OCI-LY1 (cell line): ENCODE measurements around the gene GGT5.

ENCODE experiments used
- H2AFZ ChIP-seq: fragments of 200-600 bp; sonication (generic), shearing (Covaris generic); 2 replicates; pipeline ENCODE4 v1.6.0; 2014; ENCODE audit warnings: antibody characterized with exemption, mild to moderate bottlenecking, low read length
- H3F3A ChIP-seq: fragments of 200-600 bp; sonication (generic), shearing (Covaris generic); 2 replicates; pipeline ENCODE4 v1.6.0; 2014; ENCODE audit warnings: mild to moderate bottlenecking, antibody characterized with exemption, low read length, moderate library complexity; ENCODE audit not compliant: insufficient read depth
- H3K27ac ChIP-seq: fragments of 200-600 bp; sonication (generic); 2 replicates; pipeline ENCODE4 v1.5.1; 2014; ENCODE audit warnings: low read length, mixed run types, mild to moderate bottlenecking, low read depth; ENCODE audit not compliant: poor library complexity, severe bottlenecking
- H3K27me3 ChIP-seq: fragments of 200-600 bp; sonication (generic); 2 replicates; pipeline ENCODE4 v1.6.0; 2014; ENCODE audit warnings: antibody characterized with exemption, mild to moderate bottlenecking, low read length, moderate library complexity; ENCODE audit not compliant: insufficient read depth
- H3K36me3 ChIP-seq: fragments of 200-600 bp; sonication (generic); 2 replicates; pipeline ENCODE4 v1.6.1; 2014; ENCODE audit warnings: mild to moderate bottlenecking, antibody characterized with exemption, low read length, moderate library complexity, mixed read lengths; ENCODE audit not compliant: insufficient read depth
- H3K4me1 ChIP-seq: fragments of 200-600 bp; sonication (generic); 2 replicates; pipeline ENCODE4 v1.5.1; 2014; ENCODE audit warnings: mild to moderate bottlenecking, low read length, moderate library complexity; ENCODE audit not compliant: insufficient read depth, severe bottlenecking
- H3K4me2 ChIP-seq: fragments of 200-600 bp; sonication (generic), shearing (Covaris generic); 2 replicates; pipeline ENCODE4 v1.6.1; 2014; ENCODE audit warnings: low read length
- H3K4me3 ChIP-seq: fragments of 200-600 bp; sonication (generic); 2 replicates; pipeline ENCODE4 v1.5.1; 2014; ENCODE audit warnings: low read length, low read depth, mild to moderate bottlenecking, mixed read lengths; ENCODE audit not compliant: poor library complexity, severe bottlenecking
- H3K79me2 ChIP-seq: fragments of 200-600 bp; shearing (Covaris generic); 2 replicates; pipeline ENCODE4 v1.6.1; 2016; ENCODE audit warnings: mixed run types, low read length, mixed read lengths; ENCODE audit not compliant: insufficient read depth
- H3K9ac ChIP-seq: fragments of 200-600 bp; sonication (generic), shearing (Covaris generic); 2 replicates; pipeline ENCODE4 v1.6.1; 2014; ENCODE audit warnings: mild to moderate bottlenecking, low read length, mixed read lengths
- H3K9me2 ChIP-seq: fragments of 200-600 bp; sonication (generic), shearing (Covaris generic); 2 replicates; pipeline ENCODE4 v1.6.1; 2014; ENCODE audit warnings: low read depth, mild to moderate bottlenecking, low read length, mixed read lengths
- H3K9me3 ChIP-seq: fragments of 200-600 bp; shearing (Covaris generic); 2 replicates; pipeline ENCODE4 v1.6.1; 2014; ENCODE audit warnings: low read length, mixed read lengths
- H4K20me1 ChIP-seq: fragments of 200-600 bp; sonication (generic), shearing (Covaris generic); 2 replicates; pipeline ENCODE4 v1.6.0; 2016; ENCODE audit warnings: mild to moderate bottlenecking, low read length; ENCODE audit not compliant: insufficient read depth
- EZH2 ChIP-seq: fragments of 200-600 bp; sonication (generic), shearing (Covaris generic); IDR thresholded peaks from 2 replicates; pipeline ENCODE4 v1.8.0; 2017; ENCODE audit warnings: borderline replicate concordance, mixed run types, mild to moderate bottlenecking, antibody characterized with exemption, low read length, moderate library complexity, mixed read lengths
- TF ChIP-seq, protein P1 (sequence below): fragments of 200-600 bp; sonication (generic), shearing (Covaris generic); IDR thresholded peaks from 2 replicates; pipeline ENCODE4 v1.5.1; 2017; ENCODE audit warnings: mild to moderate bottlenecking, antibody characterized with exemption, low read length, moderate library complexity, mixed read lengths

GGT5 gene

DNA sequence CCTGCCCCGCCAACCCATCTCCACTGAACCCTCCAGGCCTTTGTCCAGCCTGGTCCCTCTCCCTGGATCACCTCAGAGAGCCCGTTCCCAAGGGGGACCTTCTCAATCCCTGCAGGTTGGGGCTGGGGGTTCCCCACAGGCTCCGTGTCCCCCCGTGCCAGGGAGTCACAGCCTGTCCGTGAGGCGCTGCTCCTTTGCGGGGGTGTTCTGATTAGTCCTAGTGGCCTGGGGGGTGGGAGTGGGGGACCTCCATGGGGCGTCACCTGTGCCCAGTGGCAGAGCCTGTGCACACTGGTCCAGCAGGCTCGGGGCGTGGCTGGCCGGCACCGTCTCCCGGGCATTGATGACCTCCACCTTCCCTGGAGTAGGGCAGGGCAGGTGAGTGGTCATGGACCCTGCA lies 11.6 kb downstream of the GGT5 start:
- H3K27me3 ChIP-seq: no peaks in the 10 kb centered on the region
- H3F3A ChIP-seq: no peaks in the 10 kb centered on the region
- H3K9me2 ChIP-seq: no peaks in the 10 kb centered on the region
- H3K36me3 ChIP-seq: no peaks in the 10 kb centered on the region
- no peak overlapping the region for H3K9ac ChIP-seq
- H4K20me1 ChIP-seq: no peaks in the 10 kb centered on the region
- H2AFZ ChIP-seq: no peak overlapping the region
- no peak overlapping the region for H3K4me3 ChIP-seq
- H3K79me2 ChIP-seq: no peaks in the 10 kb centered on the region
- no peaks in the 10 kb centered on the region for H3K9me3 ChIP-seq
- H3K4me1 ChIP-seq: no peaks in the 10 kb centered on the region
- no peak overlapping the region for H3K4me2 ChIP-seq
- no peak overlapping the region for H3K27ac ChIP-seq
- TF ChIP-seq, protein P1, sequence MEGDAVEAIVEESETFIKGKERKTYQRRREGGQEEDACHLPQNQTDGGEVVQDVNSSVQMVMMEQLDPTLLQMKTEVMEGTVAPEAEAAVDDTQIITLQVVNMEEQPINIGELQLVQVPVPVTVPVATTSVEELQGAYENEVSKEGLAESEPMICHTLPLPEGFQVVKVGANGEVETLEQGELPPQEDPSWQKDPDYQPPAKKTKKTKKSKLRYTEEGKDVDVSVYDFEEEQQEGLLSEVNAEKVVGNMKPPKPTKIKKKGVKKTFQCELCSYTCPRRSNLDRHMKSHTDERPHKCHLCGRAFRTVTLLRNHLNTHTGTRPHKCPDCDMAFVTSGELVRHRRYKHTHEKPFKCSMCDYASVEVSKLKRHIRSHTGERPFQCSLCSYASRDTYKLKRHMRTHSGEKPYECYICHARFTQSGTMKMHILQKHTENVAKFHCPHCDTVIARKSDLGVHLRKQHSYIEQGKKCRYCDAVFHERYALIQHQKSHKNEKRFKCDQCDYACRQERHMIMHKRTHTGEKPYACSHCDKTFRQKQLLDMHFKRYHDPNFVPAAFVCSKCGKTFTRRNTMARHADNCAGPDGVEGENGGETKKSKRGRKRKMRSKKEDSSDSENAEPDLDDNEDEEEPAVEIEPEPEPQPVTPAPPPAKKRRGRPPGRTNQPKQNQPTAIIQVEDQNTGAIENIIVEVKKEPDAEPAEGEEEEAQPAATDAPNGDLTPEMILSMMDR: no peak
- no peak for TF ChIP-seq EZH2

DNA sequence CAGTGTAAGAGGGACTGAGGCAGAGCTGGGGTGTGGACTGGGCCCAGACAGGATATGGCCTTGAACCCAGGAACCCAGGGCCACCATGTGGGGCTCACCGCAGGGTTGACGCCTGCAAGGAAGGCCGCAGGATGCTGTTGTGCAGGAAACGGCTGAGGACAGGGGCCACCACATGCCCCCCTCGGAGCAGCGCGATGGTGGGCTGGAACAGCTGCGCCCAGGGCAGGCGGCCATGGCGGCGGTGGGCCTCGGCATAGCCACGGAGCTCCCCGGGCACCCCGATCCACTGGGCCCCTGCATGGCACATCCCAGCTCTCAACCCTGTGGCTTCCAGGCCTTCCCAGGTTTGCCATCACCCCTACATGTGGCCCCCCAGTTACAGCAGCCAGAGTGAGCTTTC lies 12.2 kb downstream of the GGT5 start:
- H3K36me3 ChIP-seq: no peaks in the 10 kb centered on the region
- H3K4me1 ChIP-seq: no peaks in the 10 kb centered on the region
- no peak overlapping the region for H2AFZ ChIP-seq
- H3K4me3 ChIP-seq: no peak overlapping the region
- H3K9me2 ChIP-seq: no peaks in the 10 kb centered on the region
- no peaks in the 10 kb centered on the region for H3K9me3 ChIP-seq
- H3F3A ChIP-seq: no peaks in the 10 kb centered on the region
- TF ChIP-seq EZH2: no peak
- TF ChIP-seq, protein P1: no peak
- no peaks in the 10 kb centered on the region for H3K27me3 ChIP-seq
- H3K27ac ChIP-seq: no peak overlapping the region
- H3K79me2 ChIP-seq: no peaks in the 10 kb centered on the region
- no peaks in the 10 kb centered on the region for H4K20me1 ChIP-seq
- H3K9ac ChIP-seq: no peak overlapping the region
- H3K4me2 ChIP-seq: no peak overlapping the region

DNA sequence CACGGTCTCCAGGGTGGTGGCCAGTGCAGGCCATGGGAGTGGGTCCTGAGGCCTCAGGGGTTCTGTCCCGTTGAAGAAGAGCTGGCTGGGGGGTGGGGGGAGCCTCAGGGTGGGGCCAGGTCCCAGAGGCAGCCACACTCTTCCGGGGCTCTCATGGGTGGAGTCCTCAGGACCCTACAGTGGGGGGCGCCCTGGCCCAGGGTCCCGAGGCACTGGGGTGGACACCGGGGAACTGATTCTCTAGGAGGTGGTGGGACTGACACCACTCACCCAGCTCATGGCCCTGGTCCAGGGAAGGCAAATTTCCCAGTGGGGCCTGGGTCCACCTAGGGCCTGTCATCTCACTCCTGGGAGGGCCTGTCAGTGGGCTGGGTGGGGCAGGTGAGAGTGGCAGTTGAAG lies 12.8 kb downstream of the GGT5 start:
- Histone ChIP-seq H3K9me2 (no peaks in the 10 kb centered on the region), H2AFZ (no peak overlapping the region), H4K20me1 (no peaks in the 10 kb centered on the region), H3K27me3 (no peaks in the 10 kb centered on the region), H3K27ac (no peak overlapping the region), H3K4me3 (no peak overlapping the region), H3K4me2 (no peak overlapping the region), H3K9ac (no peak overlapping the region), H3K9me3 (no peaks in the 10 kb centered on the region), H3K4me1 (no peaks in the 10 kb centered on the region), H3K79me2 (no peaks in the 10 kb centered on the region), H3F3A (no peaks in the 10 kb centered on the region), H3K36me3 (no peaks in the 10 kb centered on the region)
- TF ChIP-seq, protein P1: no peak
- no peak for TF ChIP-seq EZH2
